Fibroblast of lung (primary cell): ENCODE data around the gene LRRTM3. TPM values are rescaled to one million over a fixed set of nuclear protein-coding genes. Genes with fewer than 3 reads are reported as not detected.

Experiments used
- DNase-seq, 2 donors: peaks; one replicate each; pipeline versions ENCODE4 v3.0.0 to v3.0.0-alpha.2; 2010; ENCODE audit warnings: low read depth in 2 of 2
- H2AFZ ChIP-seq: 2 replicates; pipeline ENCODE4 v1.5.1; 2012; ENCODE audit warnings: low read length, control low read depth, inconsistent platforms
- H3K27ac ChIP-seq: 2 replicates; pipeline ENCODE4 v1.5.1; 2011; ENCODE audit warnings: low read length, control low read depth; ENCODE audit not compliant: insufficient read depth
- H3K27me3 ChIP-seq: 2 replicates; pipeline ENCODE4 v1.5.1; 2011; ENCODE audit warnings: mild to moderate bottlenecking, low read length; ENCODE audit not compliant: control insufficient read depth, insufficient read depth
- H3K36me3 ChIP-seq: 2 replicates; pipeline ENCODE4 v1.5.1; 2011; ENCODE audit warnings: low read length; ENCODE audit not compliant: control insufficient read depth, insufficient read depth
- H3K4me1 ChIP-seq: 2 replicates; pipeline ENCODE4 v1.5.1; 2011; ENCODE audit warnings: low read length; ENCODE audit not compliant: control insufficient read depth, insufficient read depth; ENCODE audit errors: extremely low read depth
- H3K4me2 ChIP-seq: 2 replicates; pipeline ENCODE4 v1.5.1; 2011; ENCODE audit warnings: low read length, control low read depth; ENCODE audit not compliant: insufficient read depth; ENCODE audit errors: extremely low read depth
- H3K4me3 ChIP-seq, 4 experiments: fragments of 200-600 bp in 1 of 4; sonication (generic) in 1 of 4; replicated peaks in 1 of 4; 2 replicates each; pipeline ENCODE4 v1.5.1; 2011 to 2016; ENCODE audit warnings: low read length in 4 of 4, low read depth in 3 of 4, mild to moderate bottlenecking in 3 of 4, control low read depth in 2 of 4, inconsistent platforms in 1 of 4, mixed read lengths in 1 of 4; ENCODE audit not compliant: insufficient read depth in 1 of 4; ENCODE audit errors: control extremely low read depth in 1 of 4
- H3K79me2 ChIP-seq: 2 replicates; pipeline ENCODE4 v1.5.1; 2012; ENCODE audit warnings: mild to moderate bottlenecking, low read length, inconsistent platforms; ENCODE audit not compliant: control insufficient read depth, insufficient read depth
- H3K9ac ChIP-seq: 2 replicates; pipeline ENCODE4 v1.5.1; 2011; ENCODE audit warnings: mild to moderate bottlenecking, low read length, control low read depth; ENCODE audit not compliant: insufficient read depth
- H3K9me3 ChIP-seq: 2 replicates; pipeline ENCODE4 v1.5.1; 2012; ENCODE audit warnings: low read depth, low read length; ENCODE audit not compliant: control insufficient read depth, insufficient read depth
- H4K20me1 ChIP-seq: 2 replicates; pipeline ENCODE4 v1.5.1; 2011; ENCODE audit warnings: low read length; ENCODE audit not compliant: control insufficient read depth, insufficient read depth; ENCODE audit errors: extremely low read depth
- CTCF ChIP-seq, 2 donors: IDR thresholded peaks in 1 of 2; conservative IDR thresholded peaks in 1 of 2; 1 replicate in 1 of 2; 2 replicates in 1 of 2; pipeline ENCODE4 v1.5.1; 2011 to 2012; ENCODE audit warnings: low read length in 2 of 2, control low read depth in 1 of 2, inconsistent platforms in 1 of 2, low read depth in 1 of 2, mild to moderate bottlenecking in 1 of 2
- EZH2 ChIP-seq: IDR thresholded peaks from 2 replicates; pipeline ENCODE4 v1.5.1; 2012; ENCODE audit warnings: low read length, control low read depth, mild to moderate bottlenecking; ENCODE audit errors: missing control alignments
- polyA plus RNA-seq, 2 donors: library from polyadenylated mRNA; depleted of rRNA in 1 of 2; stranded (reverse) in 1 of 2; unstranded in 1 of 2; fragments of >200 nt; gene quantifications; 2 replicates each; pipeline ENCODE4 v1.2.1, GENCODE V29; 2011 to 2012; ENCODE audit warnings: missing spikeins in 1 of 2
- total RNA-seq: library from RNA; depleted of rRNA; stranded (reverse); fragments of >200 nt; gene quantifications from 2 replicates; pipeline ENCODE4 v1.2.1, GENCODE V29; 2014

The LRRTM3 gene
- total and polyA plus RNA-seq, 2 donors (not counting 1 experiment from before 2014, with no cell fraction given), result not detected

GRCh38 chr10:67033878-67034277 lies 108.0 kb downstream of the LRRTM3 start:
- DNase-seq, result no peak
- no peak for TF ChIP-seq EZH2
- no peak for TF ChIP-seq CTCF (conservative IDR thresholded peaks at IDR 0.05 in 1 of 2, IDR thresholded peaks at IDR 0.05 in 1 of 2; ENCODE audit: low read depth in 1 of 2, low read length in 2 of 2)
- no peaks in the 10 kb centered on the region for H3K79me2 ChIP-seq
- H3K27ac ChIP-seq, result no peak overlapping the region
- no peaks in the 10 kb centered on the region for H4K20me1 ChIP-seq
- H3K27me3 ChIP-seq, result no peaks in the 10 kb centered on the region
- H2AFZ ChIP-seq, result no peak overlapping the region
- H3K4me3 ChIP-seq, result no peak overlapping the region
- no peak overlapping the region for H3K9ac ChIP-seq
- H3K36me3 ChIP-seq, result no peaks in the 10 kb centered on the region
- H3K4me1 ChIP-seq, result no peaks in the 10 kb centered on the region
- no peaks in the 10 kb centered on the region for H3K9me3 ChIP-seq
- no peak overlapping the region for H3K4me2 ChIP-seq

GRCh38 chr10:67036808-67037207 lies 111.0 kb downstream of the LRRTM3 start:
- no peaks in the 10 kb centered on the region for H3K36me3 ChIP-seq

GRCh38 chr10:67043041-67043440 lies 117.2 kb downstream of the LRRTM3 start:
- TF ChIP-seq EZH2, result no peak
- no peak for TF ChIP-seq CTCF (conservative IDR thresholded peaks at IDR 0.05 in 1 of 2, IDR thresholded peaks at IDR 0.05 in 1 of 2; ENCODE audit: low read depth in 1 of 2, low read length in 2 of 2)

More at GRCh38 chr10:67036808-67037207, 111.0 kb downstream of the LRRTM3 start:
- Histone ChIP-seq H3K4me2 (no peak overlapping the region), H2AFZ (no peak overlapping the region), H3K4me3 (no peak overlapping the region), H3K9me3 (no peaks in the 10 kb centered on the region), H3K27ac (no peak overlapping the region), H3K4me1 (no peaks in the 10 kb centered on the region), H3K9ac (no peak overlapping the region), H3K79me2 (no peaks in the 10 kb centered on the region), H3K27me3 (no peaks in the 10 kb centered on the region), H4K20me1 (no peaks in the 10 kb centered on the region)
- TF ChIP-seq EZH2, result no peak
- TF ChIP-seq CTCF (conservative IDR thresholded peaks at IDR 0.05 in 1 of 2, IDR thresholded peaks at IDR 0.05 in 1 of 2; ENCODE audit: low read depth in 1 of 2, low read length in 2 of 2), result no peak
- DNase-seq, result no peak

More at GRCh38 chr10:67043041-67043440, 117.2 kb downstream of the LRRTM3 start:
- H3K4me1 ChIP-seq, result no peaks in the 10 kb centered on the region
- H3K27me3 ChIP-seq, result no peaks in the 10 kb centered on the region
- H3K36me3 ChIP-seq, result no peaks in the 10 kb centered on the region
- no peaks in the 10 kb centered on the region for H4K20me1 ChIP-seq
- no peaks in the 10 kb centered on the region for H3K9me3 ChIP-seq
- no peak for DNase-seq
- H3K9ac ChIP-seq, result no peak overlapping the region
- no peaks in the 10 kb centered on the region for H3K79me2 ChIP-seq
- H3K27ac ChIP-seq, result no peak overlapping the region
- no peak overlapping the region for H3K4me2 ChIP-seq
- no peak overlapping the region for H2AFZ ChIP-seq
- H3K4me3 ChIP-seq, result no peak overlapping the region
